Muscle layer of colon (tissue), 2 donors: Measurements from ENCODE around the gene SORL1.

Experiments
- H3K27ac ChIP-seq: one replicate; pipeline ENCODE4 v1.7.0; 2013; ENCODE audit warnings: low read depth, mild to moderate bottlenecking, low read length, moderate library complexity
- H3K27me3 ChIP-seq, 2 donors: one replicate each; pipeline ENCODE4 v1.7.0; 2013; ENCODE audit warnings: low read length in 2 of 2, mild to moderate bottlenecking in 2 of 2; ENCODE audit not compliant: insufficient read depth in 2 of 2, control insufficient read depth in 1 of 2
- H3K36me3 ChIP-seq: one replicate; pipeline ENCODE4 v1.7.0; 2013; ENCODE audit warnings: mild to moderate bottlenecking, low read length; ENCODE audit not compliant: insufficient read depth
- H3K4me1 ChIP-seq: one replicate; pipeline ENCODE4 v1.7.0; 2013; ENCODE audit warnings: mild to moderate bottlenecking, low read length; ENCODE audit not compliant: insufficient read depth
- H3K4me3 ChIP-seq, 2 donors: one replicate each; pipeline ENCODE4 v1.7.0; 2013; ENCODE audit warnings: low read length in 2 of 2, low read depth in 1 of 2, mild to moderate bottlenecking in 1 of 2, moderate library complexity in 1 of 2
- H3K9ac ChIP-seq: one replicate; pipeline ENCODE4 v1.7.0; 2013; ENCODE audit warnings: low read length
- H3K9me3 ChIP-seq: one replicate; pipeline ENCODE4 v1.7.0; 2013; ENCODE audit warnings: mild to moderate bottlenecking, low read length
- donor health status: abdominal sarcoma.
- donor health status: Adenocarcinoma of cecum.

The SORL1 gene

DNA sequence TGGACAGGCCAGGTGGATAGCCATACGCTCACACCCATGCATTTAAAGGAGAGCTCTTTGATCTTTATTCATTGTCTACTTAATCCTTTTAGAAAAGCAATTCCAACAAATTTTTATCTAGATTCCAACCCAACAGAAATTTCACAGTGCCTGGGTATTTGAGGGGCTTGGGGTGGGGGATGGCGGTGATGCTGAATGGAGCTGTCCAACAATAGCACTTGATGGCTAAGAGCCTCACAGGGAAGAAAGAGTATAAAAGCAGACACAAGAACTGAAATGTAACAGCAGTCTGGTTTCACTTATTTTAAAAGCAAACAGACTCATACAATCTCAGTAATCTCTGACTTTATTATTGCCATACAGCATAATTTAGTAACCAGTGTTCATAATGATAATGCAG is 102.4 kb downstream of the SORL1 start:
- H3K4me3 ChIP-seq = no peak overlapping the region
- H3K4me1 ChIP-seq = no peaks in the 10 kb centered on the region
- H3K36me3 ChIP-seq = peaks cover 10% of the 10 kb centered on the region
- no peaks in the 10 kb centered on the region for H3K27me3 ChIP-seq
- H3K9me3 ChIP-seq = no peaks in the 10 kb centered on the region
- no peak overlapping the region for H3K9ac ChIP-seq
- no peak overlapping the region for H3K27ac ChIP-seq

DNA sequence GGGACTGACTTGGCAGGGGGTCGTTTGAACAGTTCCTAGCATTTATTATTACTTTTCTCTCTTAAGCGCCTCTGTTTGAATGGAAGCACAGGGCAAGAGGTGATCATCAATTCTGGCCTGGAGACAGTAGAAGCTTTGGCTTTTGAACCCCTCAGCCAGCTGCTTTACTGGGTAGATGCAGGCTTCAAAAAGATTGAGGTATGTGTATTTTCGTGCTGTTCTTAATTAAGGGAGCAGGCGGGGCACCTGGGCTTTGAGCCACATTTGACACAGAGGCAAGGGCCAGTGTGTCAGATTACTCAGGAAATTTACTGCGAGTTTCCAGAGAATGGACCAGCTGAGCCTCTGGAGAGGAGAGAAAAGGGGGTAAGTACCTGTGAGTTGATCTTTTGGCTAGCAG is 103.0 kb downstream of the SORL1 start:
- H3K9ac ChIP-seq = no peak overlapping the region
- no peak overlapping the region for H3K4me3 ChIP-seq
- H3K4me1 ChIP-seq = no peaks in the 10 kb centered on the region
- peaks cover 10% of the 10 kb centered on the region for H3K36me3 ChIP-seq
- H3K27ac ChIP-seq = no peak overlapping the region
- no peaks in the 10 kb centered on the region for H3K27me3 ChIP-seq
- no peaks in the 10 kb centered on the region for H3K9me3 ChIP-seq

DNA sequence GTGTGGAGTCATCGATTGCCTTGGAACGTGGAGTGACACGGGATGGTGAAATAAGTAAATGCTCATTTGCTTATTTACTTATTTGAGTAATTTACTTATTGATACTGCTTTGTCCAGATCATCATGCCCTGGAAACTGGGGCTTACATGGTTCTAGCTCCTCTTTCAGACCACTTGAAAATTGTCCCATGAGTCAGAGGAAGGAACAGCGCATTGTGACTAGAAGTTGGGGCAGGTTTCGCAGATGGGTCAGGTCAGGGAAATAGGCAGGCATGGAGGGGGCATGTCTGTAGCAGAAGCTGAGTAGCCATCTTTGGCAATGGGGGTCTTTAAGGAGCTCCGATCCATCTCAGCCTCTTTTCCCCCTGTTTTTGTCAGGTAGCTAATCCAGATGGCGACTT is 104.8 kb downstream of the SORL1 start:
- Histone ChIP-seq H3K36me3 (peaks cover 13% of the 10 kb centered on the region), H3K27ac (no peak overlapping the region), H3K4me1 (no peaks in the 10 kb centered on the region), H3K9me3 (no peaks in the 10 kb centered on the region), H3K27me3 (no peaks in the 10 kb centered on the region), H3K4me3 (no peak overlapping the region), H3K9ac (no peak overlapping the region)

DNA sequence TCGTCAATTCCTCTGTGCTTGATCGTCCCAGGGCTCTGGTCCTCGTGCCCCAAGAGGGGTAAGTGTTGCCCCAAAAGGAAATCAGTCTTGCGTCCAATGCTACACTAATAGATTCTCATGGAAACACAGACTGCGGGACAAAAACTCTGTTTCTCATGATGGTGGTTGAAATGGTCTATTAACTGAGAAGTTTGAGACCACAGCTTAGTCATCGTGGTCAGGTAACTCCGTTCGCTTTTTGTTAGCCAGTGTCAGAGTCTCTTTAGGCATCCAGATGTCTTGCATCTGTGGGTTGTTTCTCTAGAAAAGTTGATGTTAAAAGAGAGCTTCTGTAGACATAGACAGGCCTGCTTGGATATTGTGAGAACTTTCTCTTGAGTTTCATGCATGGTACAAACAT is 105.2 kb downstream of the SORL1 start:
- Histone ChIP-seq H3K27ac (no peak overlapping the region), H3K4me3 (no peak overlapping the region), H3K4me1 (no peaks in the 10 kb centered on the region), H3K9ac (no peak overlapping the region), H3K9me3 (no peaks in the 10 kb centered on the region), H3K27me3 (no peaks in the 10 kb centered on the region), H3K36me3 (peaks cover 13% of the 10 kb centered on the region)

DNA sequence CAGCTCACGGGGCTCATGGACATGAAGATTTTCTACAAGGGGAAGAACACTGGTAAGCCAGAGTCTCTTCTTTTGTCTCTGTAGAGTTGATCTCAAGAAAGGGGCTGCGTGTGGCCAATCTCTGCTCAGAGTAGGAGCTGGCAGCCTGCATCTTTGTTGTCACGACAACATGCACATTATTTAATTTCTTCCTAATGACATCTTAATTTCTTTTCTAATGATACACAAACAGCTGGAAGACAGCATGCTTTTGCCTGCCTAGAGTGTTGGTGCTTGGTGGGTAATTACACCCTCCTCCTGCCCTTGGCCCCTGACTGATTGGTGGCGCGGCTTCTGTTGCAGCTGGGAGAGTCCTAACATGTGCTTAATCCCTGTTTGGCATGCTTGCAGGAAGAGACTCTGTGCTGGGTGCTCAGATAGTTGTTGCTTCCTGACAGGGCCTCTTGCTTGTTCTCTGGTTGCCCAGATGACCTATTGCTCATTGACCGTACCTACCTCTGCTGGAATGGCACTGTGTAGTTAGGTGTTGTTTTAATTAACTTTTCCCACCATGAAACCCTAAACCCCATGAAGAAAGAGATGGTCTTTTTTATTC is 107.6 kb downstream of the SORL1 start:
- no peaks in the 10 kb centered on the region for H3K27me3 ChIP-seq
- no peaks in the 10 kb centered on the region for H3K9me3 ChIP-seq
- no peaks in the 10 kb centered on the region for H3K4me1 ChIP-seq
- no peak overlapping the region for H3K27ac ChIP-seq
- no peak overlapping the region for H3K9ac ChIP-seq
- no peak overlapping the region for H3K4me3 ChIP-seq
- H3K36me3 ChIP-seq = peaks cover 13% of the 10 kb centered on the region

DNA sequence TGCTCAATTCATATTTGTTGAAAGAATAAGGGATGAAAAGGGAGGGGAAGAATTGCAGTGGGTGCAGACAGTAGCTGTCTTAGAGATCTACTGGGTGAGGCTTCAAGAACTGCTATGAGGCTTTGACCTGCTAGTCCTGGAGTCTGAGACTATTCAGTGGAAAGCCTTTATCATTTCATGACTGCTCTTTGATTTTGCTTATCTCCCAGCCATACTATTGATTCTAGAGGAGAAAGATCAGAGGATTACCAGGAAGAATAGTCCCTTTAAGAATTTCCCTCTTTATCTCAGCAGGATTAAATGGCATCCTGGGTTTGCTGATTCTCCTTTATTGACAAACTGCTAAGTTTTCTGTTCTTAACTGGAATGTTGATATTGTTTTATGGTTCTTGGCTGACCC is 108.1 kb downstream of the SORL1 start:
- no peaks in the 10 kb centered on the region for H3K9me3 ChIP-seq
- H3K36me3 ChIP-seq = peaks cover 13% of the 10 kb centered on the region
- H3K27ac ChIP-seq = no peak overlapping the region
- no peak overlapping the region for H3K9ac ChIP-seq
- H3K4me1 ChIP-seq = no peaks in the 10 kb centered on the region
- no peaks in the 10 kb centered on the region for H3K27me3 ChIP-seq
- no peak overlapping the region for H3K4me3 ChIP-seq

DNA sequence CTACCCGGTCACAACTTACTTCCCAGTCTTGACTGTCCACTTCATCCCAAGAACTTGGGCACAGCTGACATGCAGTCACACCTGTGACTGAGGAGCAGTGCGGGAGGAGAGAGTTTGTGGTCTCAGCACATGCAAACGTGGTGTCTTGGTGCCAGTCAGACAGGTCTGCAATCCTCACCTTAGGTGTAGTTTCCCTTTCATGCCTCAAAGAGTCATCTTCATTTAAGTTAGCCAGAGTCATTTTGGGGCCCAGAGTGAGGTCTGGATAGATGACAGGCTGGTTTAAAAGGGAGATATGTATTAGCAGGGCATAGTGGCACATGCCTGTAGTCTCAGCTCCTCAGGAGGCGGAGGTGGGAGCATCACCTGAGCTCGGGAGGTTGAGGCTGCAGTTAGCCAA is 109.1 kb downstream of the SORL1 start:
- Histone ChIP-seq H3K4me1 (no peaks in the 10 kb centered on the region), H3K9me3 (no peaks in the 10 kb centered on the region), H3K36me3 (peaks cover 13% of the 10 kb centered on the region), H3K4me3 (no peak overlapping the region), H3K9ac (no peak overlapping the region), H3K27me3 (no peaks in the 10 kb centered on the region), H3K27ac (no peak overlapping the region)

DNA sequence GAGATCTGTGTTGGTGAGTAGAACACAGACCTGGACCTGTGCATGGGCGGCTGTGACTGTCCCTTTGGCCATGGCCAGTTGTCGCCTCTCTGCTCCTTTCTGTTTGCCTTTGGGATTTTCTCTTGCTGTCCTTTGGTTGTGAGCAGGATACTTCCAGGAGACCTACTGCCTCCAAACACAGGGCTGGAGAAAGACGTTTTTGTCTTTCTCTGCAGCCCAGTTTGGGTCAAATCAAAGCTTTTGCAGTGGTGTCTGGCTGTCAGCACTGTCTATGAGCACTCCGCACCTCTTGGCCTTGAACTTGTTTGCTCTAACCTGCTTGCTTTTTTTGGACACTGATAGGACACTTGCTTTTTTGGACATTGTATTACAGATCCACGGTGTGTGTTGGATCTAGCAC is 109.6 kb downstream of the SORL1 start:
- no peak overlapping the region for H3K4me3 ChIP-seq
- H3K27me3 ChIP-seq = no peaks in the 10 kb centered on the region
- no peak overlapping the region for H3K27ac ChIP-seq
- peaks cover 16% of the 10 kb centered on the region for H3K36me3 ChIP-seq
- no peaks in the 10 kb centered on the region for H3K4me1 ChIP-seq
- H3K9ac ChIP-seq = no peak overlapping the region
- no peaks in the 10 kb centered on the region for H3K9me3 ChIP-seq

DNA sequence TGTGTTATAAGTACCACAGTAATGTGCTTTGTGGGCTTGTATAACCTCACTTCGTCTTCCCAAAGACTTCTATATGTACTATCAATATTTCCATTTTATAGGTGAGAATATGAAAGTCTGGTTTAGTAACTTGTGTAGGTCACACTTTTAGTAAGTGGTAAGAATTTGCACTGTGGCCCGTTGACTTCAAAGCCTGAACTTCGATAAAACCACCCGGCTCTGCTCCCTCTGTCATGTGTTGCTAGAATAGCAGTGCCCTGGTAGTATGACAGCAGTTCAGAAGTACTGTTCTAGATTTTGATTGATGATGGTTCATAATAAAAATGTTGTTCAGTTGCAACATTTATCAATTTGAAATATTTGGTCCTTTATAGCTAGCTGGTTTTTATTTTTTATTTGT is 110.9 kb downstream of the SORL1 start:
- Histone ChIP-seq H3K27me3 (no peaks in the 10 kb centered on the region), H3K9me3 (no peaks in the 10 kb centered on the region), H3K9ac (no peak overlapping the region), H3K27ac (no peak overlapping the region), H3K36me3 (peaks cover 24% of the 10 kb centered on the region), H3K4me1 (no peaks in the 10 kb centered on the region), H3K4me3 (no peak overlapping the region)

DNA sequence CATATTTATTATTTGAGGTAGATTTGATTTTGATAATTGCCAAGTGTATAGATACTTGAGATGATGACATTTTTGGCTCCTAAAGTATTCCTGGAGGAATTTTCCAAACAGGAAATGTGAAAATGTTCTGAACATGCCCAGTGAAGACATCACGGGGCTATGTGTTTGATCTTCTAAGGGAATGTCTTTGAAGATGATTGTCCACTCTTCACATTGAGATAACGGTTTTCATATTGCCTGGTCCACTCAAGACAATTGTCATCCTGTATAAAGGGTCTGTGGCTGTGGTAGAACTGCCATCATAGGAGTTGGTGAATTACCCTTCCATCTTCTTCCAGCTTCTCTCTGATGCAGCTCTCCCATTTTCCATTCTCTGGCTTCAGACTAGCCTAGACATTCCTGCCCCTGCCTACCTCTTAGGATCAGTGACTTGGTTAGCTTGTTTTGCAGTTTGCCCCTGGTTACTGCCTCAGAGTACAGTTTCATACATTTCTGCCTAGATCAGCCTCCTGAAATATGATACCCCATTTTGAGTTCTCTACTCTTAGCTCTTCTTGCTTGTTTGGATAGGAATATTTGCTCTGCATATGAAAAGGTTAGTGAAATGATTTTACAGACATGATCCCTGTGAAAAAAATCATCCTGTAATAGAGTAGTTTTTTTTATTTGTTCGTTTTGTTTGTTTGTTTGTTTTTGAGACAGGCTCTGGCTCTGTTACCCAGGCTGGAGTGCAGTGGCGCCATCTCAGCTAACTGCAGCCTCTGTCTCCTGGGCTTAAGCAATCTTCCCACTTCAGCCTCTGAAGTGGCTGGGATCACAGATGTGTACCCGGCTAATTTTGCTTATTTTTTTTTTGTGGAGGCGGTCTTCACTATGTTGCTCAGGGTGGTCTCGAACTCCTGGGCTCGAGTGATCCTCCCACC is 112.0 kb downstream of the SORL1 start:
- Histone ChIP-seq H3K9me3 (no peaks in the 10 kb centered on the region), H3K36me3 (peaks cover 18% of the 10 kb centered on the region), H3K9ac (no peak overlapping the region), H3K4me1 (no peaks in the 10 kb centered on the region), H3K27me3 (no peaks in the 10 kb centered on the region), H3K27ac (no peak overlapping the region), H3K4me3 (no peak overlapping the region)

DNA sequence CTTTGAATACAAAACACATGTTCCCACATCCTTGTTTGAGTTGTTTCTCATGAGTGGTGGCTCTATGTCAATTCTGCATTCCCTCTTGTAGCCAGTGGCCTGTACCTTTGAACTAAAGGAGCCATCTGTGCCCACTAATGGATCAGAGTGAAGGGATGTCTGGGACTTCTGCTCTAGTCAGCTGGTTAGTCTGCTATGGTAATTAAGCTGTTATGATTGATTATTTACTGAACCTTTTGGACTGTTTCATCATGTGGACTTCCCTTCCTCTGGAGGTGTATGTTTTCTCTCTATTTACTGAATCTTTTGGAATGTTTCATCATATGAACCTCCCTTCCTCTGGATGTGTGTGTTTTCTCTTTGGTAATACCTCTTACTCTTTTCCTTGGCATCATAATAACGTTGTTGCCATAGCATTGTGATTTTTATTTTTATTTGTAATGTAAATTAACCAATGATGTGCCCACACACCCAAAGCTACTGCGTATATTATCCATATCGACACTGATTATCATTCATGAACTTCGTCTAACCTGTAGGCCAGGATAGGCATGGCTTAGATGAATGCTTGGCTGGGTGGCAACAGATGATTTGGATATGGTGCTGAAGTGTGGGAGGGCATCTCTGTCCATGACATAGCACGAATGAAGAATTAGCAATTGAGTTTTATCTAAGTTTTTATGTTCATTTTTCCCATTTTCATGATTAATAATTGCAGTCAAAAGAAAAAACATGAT is 113.0 kb downstream of the SORL1 start:
- Histone ChIP-seq H3K27ac (no peak overlapping the region), H3K4me3 (no peak overlapping the region), H3K9ac (no peak overlapping the region), H3K9me3 (no peaks in the 10 kb centered on the region), H3K4me1 (no peaks in the 10 kb centered on the region), H3K36me3 (peaks cover 14% of the 10 kb centered on the region), H3K27me3 (no peaks in the 10 kb centered on the region)
